ENCODE measurements around the gene TMEM120A.

The TMEM120A gene

DNA sequence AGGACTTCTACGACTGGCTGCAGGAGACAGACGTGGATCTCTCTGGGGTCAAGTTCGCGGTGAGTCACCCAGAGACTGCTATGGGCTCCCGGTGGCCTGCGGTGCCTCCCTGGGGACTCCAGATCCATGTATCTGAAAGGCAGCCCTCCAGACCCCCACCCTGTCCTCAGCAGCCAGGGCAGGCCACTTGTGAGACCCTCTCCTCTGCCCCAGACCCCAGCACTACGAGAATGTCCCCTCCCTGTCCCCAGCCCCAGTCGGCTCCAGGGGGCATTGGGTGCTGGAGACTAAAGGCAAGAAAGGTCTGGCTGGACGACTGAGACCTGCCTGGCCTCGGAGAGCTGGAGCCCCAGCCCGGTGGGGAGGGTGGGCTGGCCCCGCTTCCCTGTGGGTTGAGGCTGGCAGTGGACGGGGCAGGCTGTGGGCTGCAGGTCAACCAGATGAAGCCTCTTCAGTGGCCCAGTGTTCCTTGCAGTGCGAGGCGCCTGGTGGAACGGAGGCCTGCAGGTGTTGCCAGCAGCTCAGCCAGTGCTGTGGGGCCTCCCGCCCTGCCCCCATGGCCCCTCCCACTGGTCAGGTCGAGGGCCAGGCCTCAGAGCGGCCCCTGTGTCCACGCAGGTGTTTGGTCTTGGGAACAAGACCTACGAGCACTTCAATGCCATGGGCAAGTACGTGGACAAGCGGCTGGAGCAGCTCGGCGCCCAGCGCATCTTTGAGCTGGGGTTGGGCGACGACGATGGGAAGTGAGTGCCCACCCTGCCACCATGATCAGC lies 13.8 kb downstream of the TMEM120A start:
- DNase-seq (ENCODE audit: low spot score) = no peak
- no peak for TF ChIP-seq CTCF (IDR thresholded peaks at IDR 0.05; ENCODE audit: borderline replicate concordance, control extremely low read depth, extremely low read depth, insufficient read depth, missing control alignments)
- in situ Hi-C loops (cut with MboI; ENCODE audit: low sequenced_read_pairs, unreplicated experiment) = no loop called here

DNA sequence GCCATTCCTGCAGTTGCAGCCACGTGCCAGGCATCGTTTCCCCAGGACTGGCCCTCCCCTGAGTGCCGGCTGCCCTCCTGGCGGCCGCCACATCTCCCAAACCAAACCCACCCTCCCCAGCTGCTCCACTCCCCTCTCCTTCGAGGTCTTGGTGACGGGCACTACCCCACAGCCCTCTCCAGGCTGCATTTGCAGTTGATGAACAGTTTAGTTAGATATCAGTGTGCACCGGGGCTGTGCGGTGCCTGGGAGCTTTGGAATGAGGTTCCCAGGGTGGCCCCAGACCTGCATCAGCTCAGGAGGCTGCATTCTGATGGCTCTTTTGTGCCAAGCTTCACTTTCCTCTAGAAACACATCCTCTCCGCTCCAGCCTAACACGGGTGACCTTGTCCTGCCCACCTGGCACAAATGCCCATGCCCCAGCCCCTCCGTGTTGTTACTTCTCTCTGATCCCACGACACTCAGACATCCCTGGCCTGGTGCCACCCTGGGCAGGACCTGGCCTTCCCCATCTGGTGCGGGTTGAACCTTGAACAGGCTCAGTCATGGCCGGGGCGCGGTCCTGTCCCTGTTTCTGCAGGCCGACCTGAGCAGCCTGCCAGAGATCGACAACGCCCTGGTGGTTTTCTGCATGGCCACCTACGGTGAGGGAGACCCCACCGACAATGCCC lies 14.5 kb downstream of the TMEM120A start:
- in situ Hi-C loops (cut with MboI; ENCODE audit: low sequenced_read_pairs, unreplicated experiment) = no loop called here
- no peak for DNase-seq (ENCODE audit: low spot score)
- no peak for TF ChIP-seq CTCF (IDR thresholded peaks at IDR 0.05; ENCODE audit: borderline replicate concordance, control extremely low read depth, extremely low read depth, insufficient read depth, missing control alignments)

- TF ChIP-seq CTCF (IDR thresholded peaks at IDR 0.05; ENCODE audit: borderline replicate concordance, control extremely low read depth, extremely low read depth, insufficient read depth, missing control alignments) = no peak
- in situ Hi-C loops (cut with MboI; ENCODE audit: low sequenced_read_pairs, unreplicated experiment) = no loop called here
- no peak for DNase-seq (ENCODE audit: low spot score)
These were observed 16.7 kb downstream of the TMEM120A start for GRCh38 chr7:75977743-75978142.

- TF ChIP-seq CTCF (IDR thresholded peaks at IDR 0.05; ENCODE audit: borderline replicate concordance, control extremely low read depth, extremely low read depth, insufficient read depth, missing control alignments) = no peak
- no peak for DNase-seq (ENCODE audit: low spot score)
- in situ Hi-C loops (cut with MboI; ENCODE audit: low sequenced_read_pairs, unreplicated experiment) = no loop called here
These were observed 22.2 kb downstream of the TMEM120A start for GRCh38 chr7:75971961-75972763.

DNA sequence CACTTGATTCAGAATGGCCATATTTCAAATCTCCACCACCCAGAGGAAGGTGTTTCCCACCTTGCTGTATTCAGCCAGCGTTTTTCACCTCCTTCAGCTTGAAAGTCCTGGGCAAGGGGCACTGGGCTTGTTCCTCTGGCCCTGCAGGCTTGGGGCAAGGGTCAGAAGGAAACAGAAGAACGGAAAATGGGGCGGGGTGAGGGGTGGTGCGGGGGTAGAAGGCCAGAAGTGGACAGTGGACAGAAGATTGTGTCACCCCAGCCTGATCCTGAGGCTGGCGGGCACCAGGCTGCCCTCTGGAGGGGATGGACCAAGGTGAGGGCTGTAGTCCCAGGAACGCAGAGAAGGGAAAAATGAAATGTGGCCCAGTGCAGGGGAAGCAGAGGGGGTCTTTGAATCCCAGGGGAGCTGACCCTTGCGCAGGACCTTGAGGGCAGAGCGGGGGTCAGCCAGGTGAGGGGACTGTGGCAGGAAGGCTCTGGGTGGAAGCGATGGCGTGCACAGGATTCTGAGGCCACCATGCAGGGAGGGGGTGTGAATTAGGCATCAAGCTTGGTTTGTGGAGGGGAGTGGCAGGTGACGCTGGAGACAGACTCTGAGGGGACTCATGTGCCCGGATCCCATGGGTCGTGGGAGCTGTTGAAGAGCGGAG lies 23.0 kb downstream of the TMEM120A start:
- no peak for DNase-seq (ENCODE audit: low spot score)
- no peak for TF ChIP-seq CTCF (IDR thresholded peaks at IDR 0.05; ENCODE audit: borderline replicate concordance, control extremely low read depth, extremely low read depth, insufficient read depth, missing control alignments)
- in situ Hi-C loops (cut with MboI; ENCODE audit: low sequenced_read_pairs, unreplicated experiment) = no loop called here

Data from GM13976 (cell line).